K562 (cell line): Measurements from ENCODE around the gene GALNT9.

ENCODE experiments used
- CEBPB ChIP-seq: fragments of 450-650 bp; IDR thresholded peaks from 2 replicates; pipeline ENCODE4 v1.6.1; 2016; ENCODE audit warnings: missing genetic modification characterization, missing compliant biosample characterization
- COPS2 ChIP-seq: fragments of 450-650 bp; conservative IDR thresholded peaks from 2 replicates; pipeline ENCODE4 v1.6.1; 2016; ENCODE audit warnings: mild to moderate bottlenecking, moderate library complexity
- ELF1 ChIP-seq: fragments of 200-800 bp; sonication (Bioruptor generic); IDR thresholded peaks from 2 replicates; pipeline ENCODE4 v1.6.1; 2016; ENCODE audit warnings: missing genetic modification characterization, missing compliant biosample characterization
- NEUROD1 ChIP-seq: fragments of 150-350 bp; IDR thresholded peaks from 2 replicates; pipeline ENCODE4 v1.6.1; 2014; ENCODE audit warnings: borderline replicate concordance, low read length, low read depth; ENCODE audit not compliant: partially characterized antibody
- NFATC3 ChIP-seq: fragments of 450-650 bp; IDR thresholded peaks from 2 replicates; pipeline ENCODE4 v1.6.1; 2017; ENCODE audit warnings: mild to moderate bottlenecking
- YY1 ChIP-seq, 3 experiments: IDR thresholded peaks; 2 replicates each; pipeline ENCODE4 v1.6.1; 2011; ENCODE audit warnings: low read length in 2 of 3, mild to moderate bottlenecking in 2 of 3, moderate library complexity in 2 of 3, borderline replicate concordance in 1 of 3, control low read depth in 1 of 3, low read depth in 1 of 3; ENCODE audit not compliant: insufficient read depth in 3 of 3, insufficient replicate concordance in 2 of 3, control insufficient read depth in 1 of 3, insufficient read length in 1 of 3; ENCODE audit errors: extremely low read depth in 1 of 3
- TF ChIP-seq, protein P1 (sequence below), 3 experiments: IDR thresholded peaks in 2 of 3; conservative IDR thresholded peaks in 1 of 3; 2 replicates each; pipeline ENCODE4 v1.5.1; 2011 to 2012; ENCODE audit warnings: low read length in 3 of 3, mild to moderate bottlenecking in 3 of 3, control low read depth in 2 of 3, improper control_type of control experiment in 1 of 3, inconsistent platforms in 1 of 3, low read depth in 1 of 3, mixed read lengths in 1 of 3, moderate library complexity in 1 of 3; ENCODE audit not compliant: insufficient read depth in 2 of 3
- TF ChIP-seq, protein P2 (sequence below): sonication (generic); formaldehyde crosslinking; IDR thresholded peaks from 2 replicates; pipeline ENCODE4 v1.9.0; 2022; ENCODE audit warnings: mild to moderate bottlenecking, missing genetic modification reagents
- TF ChIP-seq, protein P3 (sequence below): sonication (generic); formaldehyde crosslinking; IDR thresholded peaks from 2 replicates; pipeline ENCODE4 v1.8.1; 2022; ENCODE audit warnings: missing genetic modification reagents
- TF ChIP-seq, protein P4 (sequence below): fragments of 250-450 bp; sonication (Bioruptor Pico); IDR thresholded peaks from 2 replicates; pipeline ENCODE4 v1.5.0; 2021
- TF ChIP-seq, protein P5 (sequence below): fragments of 450-650 bp; formaldehyde crosslinking; IDR thresholded peaks from 2 replicates; pipeline ENCODE4 v1.4.0; 2022; ENCODE audit warnings: mild to moderate bottlenecking, moderate library complexity
- TF ChIP-seq, protein P6 (sequence below): IDR thresholded peaks from 2 replicates; pipeline ENCODE4 v1.6.1; 2011; ENCODE audit warnings: borderline replicate concordance, low read depth, mild to moderate bottlenecking, moderate library complexity, low read length; ENCODE audit not compliant: insufficient read depth, poor library complexity, severe bottlenecking
- TF ChIP-seq, protein P7 (sequence below): sonication (generic); formaldehyde crosslinking; IDR thresholded peaks from 2 replicates; pipeline ENCODE4 v1.8.0; 2022; ENCODE audit warnings: mild to moderate bottlenecking, missing genetic modification reagents, borderline replicate concordance

DNA sequence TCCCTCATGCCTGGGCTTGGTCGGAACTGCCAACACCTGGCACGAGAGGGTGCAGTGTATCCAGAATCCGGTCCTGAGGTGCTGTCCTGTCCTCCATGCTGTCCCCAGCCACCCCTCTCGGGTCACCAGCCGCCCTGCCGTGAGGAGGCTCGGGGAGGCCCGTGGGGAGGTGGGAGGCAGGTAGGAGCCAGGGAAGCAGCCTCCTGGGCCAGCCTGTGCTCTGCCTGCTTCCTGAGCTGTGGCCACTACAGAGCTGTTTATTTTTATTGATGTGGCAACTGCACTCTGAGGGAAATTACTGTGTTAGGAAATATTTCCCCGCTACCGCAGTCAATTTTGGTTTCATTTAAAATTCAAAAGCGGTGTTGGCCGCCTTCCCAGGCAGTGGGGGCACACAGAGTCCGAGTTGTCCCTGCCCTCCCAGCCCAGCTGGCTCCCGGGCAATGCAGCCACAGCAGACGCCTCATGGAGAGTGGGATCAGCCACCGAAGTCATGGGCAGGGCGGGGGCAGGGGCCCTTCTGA lies 166.8 kb downstream of the GALNT9 start:
- no peak for TF ChIP-seq YY1 (IDR thresholded peaks at IDR 0.05; ENCODE audit: borderline replicate concordance in 1 of 3, control insufficient read depth in 1 of 3, extremely low read depth in 1 of 3, insufficient read depth in 3 of 3, insufficient read length in 1 of 3, insufficient replicate concordance in 2 of 3, low read depth in 1 of 3, low read length in 2 of 3)
- no peak for TF ChIP-seq ELF1 (tag)
- TF ChIP-seq, protein P1, sequence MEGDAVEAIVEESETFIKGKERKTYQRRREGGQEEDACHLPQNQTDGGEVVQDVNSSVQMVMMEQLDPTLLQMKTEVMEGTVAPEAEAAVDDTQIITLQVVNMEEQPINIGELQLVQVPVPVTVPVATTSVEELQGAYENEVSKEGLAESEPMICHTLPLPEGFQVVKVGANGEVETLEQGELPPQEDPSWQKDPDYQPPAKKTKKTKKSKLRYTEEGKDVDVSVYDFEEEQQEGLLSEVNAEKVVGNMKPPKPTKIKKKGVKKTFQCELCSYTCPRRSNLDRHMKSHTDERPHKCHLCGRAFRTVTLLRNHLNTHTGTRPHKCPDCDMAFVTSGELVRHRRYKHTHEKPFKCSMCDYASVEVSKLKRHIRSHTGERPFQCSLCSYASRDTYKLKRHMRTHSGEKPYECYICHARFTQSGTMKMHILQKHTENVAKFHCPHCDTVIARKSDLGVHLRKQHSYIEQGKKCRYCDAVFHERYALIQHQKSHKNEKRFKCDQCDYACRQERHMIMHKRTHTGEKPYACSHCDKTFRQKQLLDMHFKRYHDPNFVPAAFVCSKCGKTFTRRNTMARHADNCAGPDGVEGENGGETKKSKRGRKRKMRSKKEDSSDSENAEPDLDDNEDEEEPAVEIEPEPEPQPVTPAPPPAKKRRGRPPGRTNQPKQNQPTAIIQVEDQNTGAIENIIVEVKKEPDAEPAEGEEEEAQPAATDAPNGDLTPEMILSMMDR (IDR thresholded peaks at IDR 0.05 in 2 of 3, conservative IDR thresholded peaks at IDR 0.05 in 1 of 3; ENCODE audit: insufficient read depth in 2 of 3, low read depth in 1 of 3, low read length in 3 of 3): no peak
- TF ChIP-seq NFATC3: no peak
- no peak for TF ChIP-seq NEUROD1
- no peak for TF ChIP-seq CEBPB
- TF ChIP-seq, protein P2, sequence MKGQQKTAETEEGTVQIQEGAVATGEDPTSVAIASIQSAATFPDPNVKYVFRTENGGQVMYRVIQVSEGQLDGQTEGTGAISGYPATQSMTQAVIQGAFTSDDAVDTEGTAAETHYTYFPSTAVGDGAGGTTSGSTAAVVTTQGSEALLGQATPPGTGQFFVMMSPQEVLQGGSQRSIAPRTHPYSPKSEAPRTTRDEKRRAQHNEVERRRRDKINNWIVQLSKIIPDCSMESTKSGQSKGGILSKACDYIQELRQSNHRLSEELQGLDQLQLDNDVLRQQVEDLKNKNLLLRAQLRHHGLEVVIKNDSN (CRISPR knock-in tag): no peak
- TF ChIP-seq, protein P3, sequence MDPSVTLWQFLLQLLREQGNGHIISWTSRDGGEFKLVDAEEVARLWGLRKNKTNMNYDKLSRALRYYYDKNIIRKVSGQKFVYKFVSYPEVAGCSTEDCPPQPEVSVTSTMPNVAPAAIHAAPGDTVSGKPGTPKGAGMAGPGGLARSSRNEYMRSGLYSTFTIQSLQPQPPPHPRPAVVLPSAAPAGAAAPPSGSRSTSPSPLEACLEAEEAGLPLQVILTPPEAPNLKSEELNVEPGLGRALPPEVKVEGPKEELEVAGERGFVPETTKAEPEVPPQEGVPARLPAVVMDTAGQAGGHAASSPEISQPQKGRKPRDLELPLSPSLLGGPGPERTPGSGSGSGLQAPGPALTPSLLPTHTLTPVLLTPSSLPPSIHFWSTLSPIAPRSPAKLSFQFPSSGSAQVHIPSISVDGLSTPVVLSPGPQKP (CRISPR knock-in tag): no peak
- no peak for TF ChIP-seq COPS2
- TF ChIP-seq, protein P4, sequence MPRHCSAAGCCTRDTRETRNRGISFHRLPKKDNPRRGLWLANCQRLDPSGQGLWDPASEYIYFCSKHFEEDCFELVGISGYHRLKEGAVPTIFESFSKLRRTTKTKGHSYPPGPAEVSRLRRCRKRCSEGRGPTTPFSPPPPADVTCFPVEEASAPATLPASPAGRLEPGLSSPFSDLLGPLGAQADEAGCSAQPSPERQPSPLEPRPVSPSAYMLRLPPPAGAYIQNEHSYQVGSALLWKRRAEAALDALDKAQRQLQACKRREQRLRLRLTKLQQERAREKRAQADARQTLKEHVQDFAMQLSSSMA: no peak
- TF ChIP-seq, protein P5, sequence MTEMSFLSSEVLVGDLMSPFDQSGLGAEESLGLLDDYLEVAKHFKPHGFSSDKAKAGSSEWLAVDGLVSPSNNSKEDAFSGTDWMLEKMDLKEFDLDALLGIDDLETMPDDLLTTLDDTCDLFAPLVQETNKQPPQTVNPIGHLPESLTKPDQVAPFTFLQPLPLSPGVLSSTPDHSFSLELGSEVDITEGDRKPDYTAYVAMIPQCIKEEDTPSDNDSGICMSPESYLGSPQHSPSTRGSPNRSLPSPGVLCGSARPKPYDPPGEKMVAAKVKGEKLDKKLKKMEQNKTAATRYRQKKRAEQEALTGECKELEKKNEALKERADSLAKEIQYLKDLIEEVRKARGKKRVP: no peak
- TF ChIP-seq, protein P6, sequence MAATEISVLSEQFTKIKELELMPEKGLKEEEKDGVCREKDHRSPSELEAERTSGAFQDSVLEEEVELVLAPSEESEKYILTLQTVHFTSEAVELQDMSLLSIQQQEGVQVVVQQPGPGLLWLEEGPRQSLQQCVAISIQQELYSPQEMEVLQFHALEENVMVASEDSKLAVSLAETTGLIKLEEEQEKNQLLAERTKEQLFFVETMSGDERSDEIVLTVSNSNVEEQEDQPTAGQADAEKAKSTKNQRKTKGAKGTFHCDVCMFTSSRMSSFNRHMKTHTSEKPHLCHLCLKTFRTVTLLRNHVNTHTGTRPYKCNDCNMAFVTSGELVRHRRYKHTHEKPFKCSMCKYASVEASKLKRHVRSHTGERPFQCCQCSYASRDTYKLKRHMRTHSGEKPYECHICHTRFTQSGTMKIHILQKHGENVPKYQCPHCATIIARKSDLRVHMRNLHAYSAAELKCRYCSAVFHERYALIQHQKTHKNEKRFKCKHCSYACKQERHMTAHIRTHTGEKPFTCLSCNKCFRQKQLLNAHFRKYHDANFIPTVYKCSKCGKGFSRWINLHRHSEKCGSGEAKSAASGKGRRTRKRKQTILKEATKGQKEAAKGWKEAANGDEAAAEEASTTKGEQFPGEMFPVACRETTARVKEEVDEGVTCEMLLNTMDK: no peak
- TF ChIP-seq, protein P7, sequence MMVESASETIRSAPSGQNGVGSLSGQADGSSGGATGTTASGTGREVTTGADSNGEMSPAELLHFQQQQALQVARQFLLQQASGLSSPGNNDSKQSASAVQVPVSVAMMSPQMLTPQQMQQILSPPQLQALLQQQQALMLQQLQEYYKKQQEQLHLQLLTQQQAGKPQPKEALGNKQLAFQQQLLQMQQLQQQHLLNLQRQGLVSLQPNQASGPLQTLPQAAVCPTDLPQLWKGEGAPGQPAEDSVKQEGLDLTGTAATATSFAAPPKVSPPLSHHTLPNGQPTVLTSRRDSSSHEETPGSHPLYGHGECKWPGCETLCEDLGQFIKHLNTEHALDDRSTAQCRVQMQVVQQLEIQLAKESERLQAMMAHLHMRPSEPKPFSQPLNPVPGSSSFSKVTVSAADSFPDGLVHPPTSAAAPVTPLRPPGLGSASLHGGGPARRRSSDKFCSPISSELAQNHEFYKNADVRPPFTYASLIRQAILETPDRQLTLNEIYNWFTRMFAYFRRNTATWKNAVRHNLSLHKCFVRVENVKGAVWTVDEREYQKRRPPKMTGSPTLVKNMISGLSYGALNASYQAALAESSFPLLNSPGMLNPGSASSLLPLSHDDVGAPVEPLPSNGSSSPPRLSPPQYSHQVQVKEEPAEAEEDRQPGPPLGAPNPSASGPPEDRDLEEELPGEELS (CRISPR knock-in tag): no peak
